T47D (cell line): ENCODE data around the gene CTDSPL2.

Experiments used
- DNase-seq, 2 experiments: peaks; one replicate each; pipeline versions ENCODE4 v3.0.0 to v3.0.0-alpha.2; 2011 to 2012; ENCODE audit warnings: low read depth in 1 of 2, low spot score in 1 of 2
- JUND ChIP-seq: IDR thresholded peaks from 2 replicates; pipeline ENCODE4 v1.6.1; 2012; ENCODE audit warnings: low read depth
- in situ Hi-C: cut with HindIII; loops from 2 replicates; pipeline ENCODE4 v1.10.0; 2016; ENCODE audit warnings: low sequenced_read_pairs, low pct_unique_long_range_greater_than_20kb

CTDSPL2 gene

DNA sequence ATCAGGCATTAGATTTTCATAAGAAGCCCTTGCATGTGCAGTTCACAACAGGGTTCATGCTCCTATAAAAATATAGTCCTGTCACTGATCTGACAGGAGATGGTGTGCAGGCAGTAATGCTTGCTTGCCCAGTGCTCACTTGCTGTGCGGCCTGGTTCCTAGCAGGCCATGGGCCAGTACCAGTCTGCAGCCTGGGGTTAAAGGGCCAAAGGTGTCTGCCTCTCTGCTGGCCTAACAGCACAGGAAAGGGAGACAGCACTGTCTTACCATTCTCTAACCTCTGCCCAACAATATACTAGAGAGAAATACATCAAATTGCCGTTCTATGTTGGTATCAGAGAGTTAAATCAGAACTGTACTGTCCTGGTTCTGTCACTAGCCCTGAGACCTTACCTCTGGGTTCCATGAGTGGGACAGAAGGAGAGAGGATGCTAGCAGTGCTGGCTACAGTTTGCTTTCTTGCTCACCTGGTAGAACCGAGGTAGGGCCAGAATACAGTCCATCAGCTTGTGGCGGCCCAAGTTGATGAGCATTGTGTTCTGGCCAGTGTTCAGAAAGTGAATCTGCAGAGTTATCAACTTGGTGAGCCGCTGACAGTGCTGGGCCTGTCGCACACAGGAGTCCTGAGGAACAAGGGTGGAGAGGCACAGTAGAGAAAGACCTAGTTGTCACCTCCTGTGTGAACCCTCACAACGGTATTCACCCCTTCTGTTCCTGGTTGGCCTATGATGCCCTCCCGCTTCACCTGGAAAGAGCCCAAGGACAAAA, 138.1 kb downstream of the CTDSPL2 start:
- no peak for TF ChIP-seq JUND
- in situ Hi-C loops = no loop called here
- no peak for DNase-seq

DNA sequence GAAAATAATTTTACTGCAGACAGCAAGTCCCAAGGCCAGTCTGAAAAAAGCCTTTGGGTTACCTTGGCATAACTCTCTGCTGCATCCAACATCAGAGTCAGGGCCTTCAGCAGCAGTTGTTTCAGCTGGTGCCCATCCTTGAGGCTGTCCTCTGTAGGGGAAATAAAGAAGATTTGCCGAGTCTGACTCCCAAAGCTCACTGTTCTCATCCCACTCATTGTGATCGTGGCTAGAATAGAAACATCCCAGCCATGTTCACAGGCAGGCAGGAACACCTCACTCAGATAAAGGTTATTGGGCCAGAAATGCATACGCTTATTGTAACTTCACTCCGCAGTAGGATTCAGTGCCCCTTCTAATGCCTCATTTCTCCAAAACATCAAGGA, 138.7 kb downstream of the CTDSPL2 start:
- DNase-seq = no peak
- in situ Hi-C loops = no loop called here
- no peak for TF ChIP-seq JUND

DNA sequence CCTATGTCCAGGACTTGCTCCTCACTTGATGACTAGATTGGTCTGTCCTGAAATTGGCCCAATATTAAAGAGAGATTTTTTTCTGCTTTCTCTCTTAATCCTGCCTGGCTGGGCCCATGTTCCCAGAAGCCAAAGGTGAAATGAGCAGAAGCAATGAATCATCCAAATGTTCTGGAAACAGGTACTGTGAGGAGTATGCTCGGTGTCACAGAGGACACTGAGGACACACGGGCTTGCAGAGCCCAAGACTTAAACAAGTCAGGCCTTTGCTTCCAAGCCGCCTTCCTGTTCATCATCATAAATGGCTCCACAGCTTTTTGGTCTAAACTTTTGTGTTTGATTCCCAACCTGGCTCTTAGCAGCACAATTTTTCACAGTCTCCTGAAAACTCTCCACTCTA, 140.9 kb downstream of the CTDSPL2 start:
- in situ Hi-C loops = no loop called here
- no peak for DNase-seq
- no peak for TF ChIP-seq JUND

GRCh38 chr15:44569316-44569715, 141.9 kb downstream of the CTDSPL2 start:
- DNase-seq = no peak
- in situ Hi-C loops = no loop called here
- no peak for TF ChIP-seq JUND

- in situ Hi-C loops = no loop called here
- DNase-seq = no peak
- no peak for TF ChIP-seq JUND
These were observed 142.9 kb downstream of the CTDSPL2 start for GRCh38 chr15:44570361-44570760.

- in situ Hi-C loops = no loop called here
- no peak for TF ChIP-seq JUND
- DNase-seq = no peak
These were observed 146.0 kb downstream of the CTDSPL2 start for GRCh38 chr15:44573386-44573785.

DNA sequence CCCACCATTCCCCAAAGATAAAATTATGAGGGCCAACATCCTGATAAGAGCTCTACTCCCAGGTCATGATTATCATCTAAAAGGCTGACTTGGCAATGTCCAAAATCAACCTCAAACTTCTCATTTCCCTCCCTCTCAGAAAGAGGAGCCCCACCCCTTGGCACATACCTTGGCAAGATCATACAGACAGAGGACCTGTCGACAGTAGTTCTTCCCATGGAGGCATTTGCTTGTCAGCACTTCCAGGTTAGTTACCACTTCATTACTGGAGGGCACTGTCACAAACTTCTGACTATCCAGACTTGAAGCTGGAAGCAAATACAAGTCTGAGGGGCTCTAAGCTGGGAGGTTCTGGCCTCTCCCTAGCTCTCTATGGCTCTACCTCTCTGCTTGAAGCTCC, 147.3 kb downstream of the CTDSPL2 start:
- TF ChIP-seq JUND = no peak
- in situ Hi-C loops = no loop called here
- no peak for DNase-seq
